Breast epithelium (tissue), 4 donors: Measurements from ENCODE around the gene AASDH. TPM values are rescaled to one million over a fixed set of nuclear protein-coding genes. Genes with fewer than 3 reads are reported as not detected.

ENCODE experiments used
- DNase-seq, 2 donors: peaks; one replicate each; pipeline ENCODE4 v3.0.0-alpha.2; 2019; ENCODE audit warnings: low spot score in 2 of 2
- H3K27ac ChIP-seq, 2 donors: fragments of 200-600 bp; sonication (generic) in 1 of 2; one replicate each; pipeline ENCODE4 v1.5.1; 2016 to 2019; ENCODE audit warnings: mild to moderate bottlenecking in 1 of 2
- H3K27me3 ChIP-seq, 2 donors: fragments of 200-600 bp; sonication (generic) in 1 of 2; one replicate each; pipeline versions ENCODE4 v1.5.1 to v1.6.0; 2017 to 2019; ENCODE audit warnings: control low read depth in 1 of 2, mild to moderate bottlenecking in 1 of 2
- H3K36me3 ChIP-seq: fragments of 200-600 bp; one replicate; pipeline ENCODE4 v1.5.1; 2019
- H3K4me1 ChIP-seq, 2 donors: fragments of 200-600 bp; sonication (generic); one replicate each; pipeline ENCODE4 v1.5.1; 2016 to 2019; ENCODE audit warnings: control low read depth in 1 of 2
- H3K4me3 ChIP-seq, 3 donors: fragments of 200-600 bp; sonication (generic); 1 replicate in 2 of 3; 2 replicates in 1 of 3; pipeline ENCODE4 v1.5.1; 2016 to 2019; ENCODE audit warnings: mild to moderate bottlenecking in 3 of 3, moderate library complexity in 2 of 3
- H3K9me3 ChIP-seq, 2 donors: fragments of 200-600 bp; sonication (generic) in 1 of 2; one replicate each; pipeline ENCODE4 v1.5.1; 2016 to 2019; ENCODE audit warnings: control low read depth in 1 of 2
- POLR2A ChIP-seq: fragments of 450-650 bp; IDR thresholded peaks from one replicate; pipeline ENCODE4 v1.6.1; 2016; ENCODE audit warnings: antibody characterized with exemption, mild to moderate bottlenecking, moderate library complexity
- POLR2AphosphoS5 ChIP-seq, 3 donors: sonication (generic); formaldehyde crosslinking; IDR thresholded peaks; one replicate each; pipeline ENCODE4 v1.6.1; 2017; ENCODE audit warnings: antibody characterized with exemption in 3 of 3
- intact Hi-C: fragments of 100-400 bp; cut with DNase I; formaldehyde crosslinking; loops from one replicate; pipeline ENCODE4 v1.15.1; 2023; ENCODE audit warnings: low total_unique reads
- total RNA-seq, 3 donors: library from RNA; depleted of rRNA; stranded (reverse); fragments of >200 nt; gene quantifications; one replicate each; pipeline ENCODE4 v1.1.0, GENCODE V29; 2016
- TF ChIP-seq, protein P1 (sequence below), 3 donors: fragments of 450-650 bp; IDR thresholded peaks; one replicate each; pipeline ENCODE4 v1.5.1; 2016 to 2017; ENCODE audit warnings: antibody characterized with exemption in 3 of 3, mild to moderate bottlenecking in 3 of 3, moderate library complexity in 3 of 3

AASDH gene
- total RNA-seq, 3 donors from 2014 or later = 10.4 to 18.3 (median 13.1) TPM

DNA sequence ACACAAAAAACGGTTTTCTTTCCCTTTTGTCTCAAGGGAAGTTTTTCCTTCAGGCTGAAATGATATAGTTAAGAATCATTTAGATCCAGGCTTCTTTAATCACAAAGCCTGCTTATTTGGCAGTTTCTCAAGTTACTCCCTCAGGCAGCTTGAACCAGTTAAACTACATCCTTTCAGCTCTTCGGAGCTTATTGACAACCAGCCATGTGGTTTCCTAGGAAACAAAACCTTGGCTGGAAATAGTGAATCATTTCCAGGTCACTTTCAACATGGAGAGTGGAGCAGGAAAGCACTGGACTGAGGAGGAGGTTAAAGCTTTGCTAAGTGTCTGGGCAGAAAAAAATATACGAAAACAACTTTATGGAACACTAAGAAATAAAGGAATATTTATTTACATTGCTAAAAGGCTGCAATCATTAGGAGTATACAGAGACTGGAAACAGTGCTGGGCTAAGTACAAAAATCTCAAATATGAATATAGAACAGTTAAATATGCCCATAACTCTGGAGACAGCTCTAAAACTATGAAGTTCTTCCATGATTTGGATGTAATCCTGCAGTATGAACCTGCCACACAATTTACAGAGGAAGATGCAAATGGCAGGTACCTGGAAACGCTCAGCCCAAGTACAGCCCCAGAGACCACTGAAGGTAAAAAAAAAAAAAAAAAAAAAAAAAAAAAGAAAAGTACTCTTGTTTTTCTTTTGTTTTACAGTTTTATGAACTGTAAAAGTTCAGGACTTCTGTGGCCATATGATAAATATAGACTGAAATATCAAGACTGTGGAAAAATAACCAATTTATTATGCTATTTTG, 23.2 kb upstream of the AASDH start:
- Histone ChIP-seq H3K4me3 (peak overlapping the region in 2 of 3 donors; percentile 26 to 47), H3K27ac (peak overlapping the region; percentile 66 to 68), H3K4me1 (peaks cover 0 to 6% of the 10 kb centered on the region in 2 donors), H3K9me3 (no peaks in the 10 kb centered on the region), H3K27me3 (no peaks in the 10 kb centered on the region), H3K36me3 (no peaks in the 10 kb centered on the region)
- peak in 2 of 3 donors; percentile 81 to 89 for TF ChIP-seq POLR2AphosphoS5 (IDR thresholded peaks at IDR 0.05)
- TF ChIP-seq, protein P1, sequence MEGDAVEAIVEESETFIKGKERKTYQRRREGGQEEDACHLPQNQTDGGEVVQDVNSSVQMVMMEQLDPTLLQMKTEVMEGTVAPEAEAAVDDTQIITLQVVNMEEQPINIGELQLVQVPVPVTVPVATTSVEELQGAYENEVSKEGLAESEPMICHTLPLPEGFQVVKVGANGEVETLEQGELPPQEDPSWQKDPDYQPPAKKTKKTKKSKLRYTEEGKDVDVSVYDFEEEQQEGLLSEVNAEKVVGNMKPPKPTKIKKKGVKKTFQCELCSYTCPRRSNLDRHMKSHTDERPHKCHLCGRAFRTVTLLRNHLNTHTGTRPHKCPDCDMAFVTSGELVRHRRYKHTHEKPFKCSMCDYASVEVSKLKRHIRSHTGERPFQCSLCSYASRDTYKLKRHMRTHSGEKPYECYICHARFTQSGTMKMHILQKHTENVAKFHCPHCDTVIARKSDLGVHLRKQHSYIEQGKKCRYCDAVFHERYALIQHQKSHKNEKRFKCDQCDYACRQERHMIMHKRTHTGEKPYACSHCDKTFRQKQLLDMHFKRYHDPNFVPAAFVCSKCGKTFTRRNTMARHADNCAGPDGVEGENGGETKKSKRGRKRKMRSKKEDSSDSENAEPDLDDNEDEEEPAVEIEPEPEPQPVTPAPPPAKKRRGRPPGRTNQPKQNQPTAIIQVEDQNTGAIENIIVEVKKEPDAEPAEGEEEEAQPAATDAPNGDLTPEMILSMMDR (IDR thresholded peaks at IDR 0.05) = no peak
- intact Hi-C loops = no loop called here
- peak in 1 of 2 donors; percentile 74 for DNase-seq

DNA sequence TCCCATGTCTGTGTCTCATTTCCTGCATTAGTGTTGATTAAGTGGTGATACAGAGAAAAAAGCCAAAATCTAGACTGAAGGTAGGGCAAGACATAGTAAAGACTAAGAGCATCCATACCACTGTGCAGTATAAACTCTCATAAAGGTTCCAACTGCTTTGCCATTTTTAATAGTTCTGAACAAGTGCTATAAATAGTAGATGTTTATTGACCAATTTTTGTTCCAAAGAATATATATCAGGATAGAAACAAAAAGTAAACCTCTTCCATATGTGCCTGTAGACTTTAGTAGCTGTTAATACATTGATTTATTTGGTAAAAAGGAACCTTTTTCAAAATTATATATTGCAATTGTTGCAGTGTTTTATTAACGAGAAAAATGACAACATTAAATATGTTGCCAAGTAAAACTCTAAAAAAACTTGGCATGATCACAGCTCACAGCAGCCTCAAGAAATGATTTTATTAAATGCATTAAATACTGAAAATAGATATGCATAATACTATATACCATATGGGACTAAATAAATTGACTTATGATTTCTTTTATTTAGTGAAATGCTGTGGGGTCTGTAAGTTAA, 22.3 kb upstream of the AASDH start:
- Histone ChIP-seq H3K4me1 (peaks cover 0 to 6% of the 10 kb centered on the region in 2 donors), H3K4me3 (no peak overlapping the region), H3K36me3 (no peaks in the 10 kb centered on the region), H3K27me3 (no peaks in the 10 kb centered on the region), H3K27ac (peak overlapping the region; percentile 45 to 66), H3K9me3 (no peaks in the 10 kb centered on the region)
- intact Hi-C loops = no loop called here
- TF ChIP-seq POLR2A (no peak), POLR2AphosphoS5 (IDR thresholded peaks at IDR 0.05) (no peak)
- TF ChIP-seq, protein P1 (IDR thresholded peaks at IDR 0.05) = no peak
- DNase-seq = no peak

DNA sequence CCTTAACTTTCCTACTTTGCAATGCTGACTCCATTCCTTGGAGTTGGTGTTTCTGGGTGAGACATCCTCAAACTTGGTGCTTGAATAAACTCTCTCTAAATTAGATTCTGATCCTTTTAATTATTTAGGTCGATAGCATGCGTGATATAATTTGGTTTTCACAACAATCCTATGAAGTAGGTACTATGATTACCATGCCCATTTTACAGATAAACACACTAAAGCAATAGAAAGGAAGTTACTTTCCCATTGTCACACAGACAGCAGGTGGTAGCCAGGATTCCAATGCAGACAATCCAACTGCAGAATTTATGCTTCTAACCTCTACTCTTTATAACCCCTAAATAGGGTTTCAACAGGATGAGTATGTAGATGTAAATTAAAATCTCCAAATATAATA, 21.7 kb upstream of the AASDH start:
- Histone ChIP-seq H3K36me3 (no peaks in the 10 kb centered on the region), H3K4me3 (no peak overlapping the region), H3K4me1 (peaks cover 0 to 6% of the 10 kb centered on the region in 2 donors), H3K9me3 (no peaks in the 10 kb centered on the region), H3K27me3 (no peaks in the 10 kb centered on the region), H3K27ac (peak overlapping the region in 1 of 2 donors; percentile 66)
- intact Hi-C loops = no loop called here
- TF ChIP-seq, protein P1 (IDR thresholded peaks at IDR 0.05) = no peak
- TF ChIP-seq POLR2AphosphoS5 (IDR thresholded peaks at IDR 0.05) (no peak), POLR2A (no peak)
- DNase-seq = no peak

DNA sequence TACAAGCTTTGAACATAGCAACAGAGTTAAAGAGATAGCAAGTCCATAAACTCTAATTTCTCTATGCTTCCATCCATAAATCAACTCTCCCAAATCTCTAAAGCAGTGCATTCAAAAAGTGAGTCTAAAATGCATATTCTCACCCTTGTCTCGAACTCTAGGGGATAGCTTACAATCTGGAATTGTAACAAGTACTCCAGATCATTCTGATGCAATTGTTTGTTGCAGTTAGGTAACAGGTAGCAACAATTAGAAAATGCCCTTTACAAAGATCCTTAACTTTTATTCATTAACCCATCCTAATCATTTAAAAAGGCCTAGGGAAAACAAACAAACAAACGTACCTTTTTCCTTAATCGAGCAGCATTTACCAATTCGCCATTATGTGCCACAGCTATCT, 18.9 kb upstream of the AASDH start:
- intact Hi-C loops = no loop called here
- Histone ChIP-seq H3K36me3 (no peaks in the 10 kb centered on the region), H3K4me3 (no peak overlapping the region), H3K27me3 (no peaks in the 10 kb centered on the region), H3K27ac (no peak overlapping the region), H3K9me3 (no peaks in the 10 kb centered on the region), H3K4me1 (no peaks in the 10 kb centered on the region)
- no peak for DNase-seq
- TF ChIP-seq, protein P1 (IDR thresholded peaks at IDR 0.05) = no peak
- TF ChIP-seq POLR2AphosphoS5 (IDR thresholded peaks at IDR 0.05) = no peak
- no peak for TF ChIP-seq POLR2A

DNA sequence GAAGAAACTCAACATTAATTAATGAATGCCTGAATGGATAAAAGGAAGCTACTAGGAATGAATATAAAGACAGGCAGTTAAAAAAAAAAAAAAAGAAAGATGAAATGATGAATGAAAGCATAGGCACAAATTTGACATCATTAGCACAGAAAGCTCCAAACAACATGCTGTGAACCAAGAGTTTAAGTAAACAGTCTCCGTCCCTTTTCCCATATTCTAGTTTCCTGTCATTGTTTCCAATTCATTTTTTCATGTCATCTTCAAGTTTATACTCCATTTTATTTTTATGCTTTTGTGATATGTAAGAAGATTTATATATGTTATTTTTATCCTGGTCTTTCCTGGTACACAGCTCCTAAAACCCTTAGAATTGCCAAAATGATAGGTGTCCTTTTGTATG, 17.7 kb upstream of the AASDH start:
- H3K4me1 ChIP-seq = no peaks in the 10 kb centered on the region
- no peaks in the 10 kb centered on the region for H3K9me3 ChIP-seq
- intact Hi-C loops = no loop called here
- no peaks in the 10 kb centered on the region for H3K36me3 ChIP-seq
- H3K4me3 ChIP-seq = no peak overlapping the region
- no peaks in the 10 kb centered on the region for H3K27me3 ChIP-seq
- TF ChIP-seq POLR2AphosphoS5 (IDR thresholded peaks at IDR 0.05) (no peak), POLR2A (no peak)
- TF ChIP-seq, protein P1 (IDR thresholded peaks at IDR 0.05) = no peak
- H3K27ac ChIP-seq = no peak overlapping the region
- no peak for DNase-seq
